GM19328 (cell line): Measurements from ENCODE around the gene CLIC1.

Source experiments
- ATAC-seq: cut with Tn5 transposase; IDR thresholded peaks from one replicate; pipeline ENCODE4 v1.9.1; 2021; ENCODE audit warnings: mild to moderate bottlenecking, moderate library complexity; ENCODE audit not compliant: unreplicated experiment

The CLIC1 gene

DNA sequence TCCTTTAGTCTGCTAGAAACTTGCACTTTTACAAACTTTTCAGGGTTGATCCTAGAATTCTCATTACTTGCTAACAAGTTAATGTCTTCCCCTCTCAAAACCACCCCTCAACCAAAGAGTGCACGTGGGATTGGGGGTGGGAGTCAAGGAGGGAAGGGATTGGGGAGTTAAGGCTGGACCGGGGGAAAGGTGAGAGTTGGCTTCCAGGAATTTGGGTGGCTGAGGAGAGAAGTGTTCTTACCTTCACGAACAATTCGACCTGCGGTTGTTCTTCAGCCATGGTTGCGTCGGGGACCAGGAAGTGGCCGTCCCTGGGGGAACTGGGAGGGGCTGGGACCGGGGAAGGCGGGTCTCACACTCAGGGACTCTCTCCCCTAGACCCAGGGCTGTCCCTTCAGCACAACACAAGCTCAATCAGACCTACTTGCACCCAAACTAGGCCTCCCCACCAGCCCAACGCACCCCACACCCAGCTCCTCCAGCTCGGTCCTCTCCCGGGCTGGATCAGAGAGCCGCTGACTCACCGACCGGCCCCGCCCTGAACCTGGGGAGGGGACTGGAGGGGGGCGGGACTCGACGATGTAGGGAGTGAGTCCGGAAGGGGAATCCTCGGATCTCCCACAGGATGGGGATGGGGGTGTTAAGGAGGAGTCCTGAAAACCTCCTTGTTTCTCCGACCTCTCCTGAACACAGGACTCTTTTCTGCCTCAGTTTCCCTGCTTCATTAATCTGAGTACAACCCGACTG, at the start of gene CLIC1:
TSS of gene CLIC1 (minus strand) at position 510 of the 747 bp plus-strand sequence. CDS start at position 280, 230 bp downstream.
- ATAC-seq, result no peak

DNA sequence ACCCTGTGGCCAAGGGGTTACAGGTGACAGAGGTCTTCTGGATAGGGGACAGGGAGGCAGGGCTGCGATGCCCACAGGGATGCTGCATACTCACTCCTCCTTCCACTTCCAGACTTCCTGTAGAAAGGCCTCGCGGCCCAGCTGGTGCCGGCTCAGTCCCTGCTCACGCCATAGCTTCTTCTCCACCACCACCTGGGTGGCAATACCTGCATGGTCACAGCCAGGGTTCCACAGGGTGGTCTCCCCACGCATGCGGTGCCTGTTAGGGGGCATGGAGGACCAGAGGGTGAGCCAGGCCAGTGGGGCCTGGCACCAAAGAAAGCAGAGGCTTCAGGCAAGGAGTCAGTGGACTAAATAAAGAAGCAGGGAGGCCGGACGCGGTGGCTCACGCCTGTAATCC, 49.1 kb upstream of the CLIC1 start:
- no peak for ATAC-seq

DNA sequence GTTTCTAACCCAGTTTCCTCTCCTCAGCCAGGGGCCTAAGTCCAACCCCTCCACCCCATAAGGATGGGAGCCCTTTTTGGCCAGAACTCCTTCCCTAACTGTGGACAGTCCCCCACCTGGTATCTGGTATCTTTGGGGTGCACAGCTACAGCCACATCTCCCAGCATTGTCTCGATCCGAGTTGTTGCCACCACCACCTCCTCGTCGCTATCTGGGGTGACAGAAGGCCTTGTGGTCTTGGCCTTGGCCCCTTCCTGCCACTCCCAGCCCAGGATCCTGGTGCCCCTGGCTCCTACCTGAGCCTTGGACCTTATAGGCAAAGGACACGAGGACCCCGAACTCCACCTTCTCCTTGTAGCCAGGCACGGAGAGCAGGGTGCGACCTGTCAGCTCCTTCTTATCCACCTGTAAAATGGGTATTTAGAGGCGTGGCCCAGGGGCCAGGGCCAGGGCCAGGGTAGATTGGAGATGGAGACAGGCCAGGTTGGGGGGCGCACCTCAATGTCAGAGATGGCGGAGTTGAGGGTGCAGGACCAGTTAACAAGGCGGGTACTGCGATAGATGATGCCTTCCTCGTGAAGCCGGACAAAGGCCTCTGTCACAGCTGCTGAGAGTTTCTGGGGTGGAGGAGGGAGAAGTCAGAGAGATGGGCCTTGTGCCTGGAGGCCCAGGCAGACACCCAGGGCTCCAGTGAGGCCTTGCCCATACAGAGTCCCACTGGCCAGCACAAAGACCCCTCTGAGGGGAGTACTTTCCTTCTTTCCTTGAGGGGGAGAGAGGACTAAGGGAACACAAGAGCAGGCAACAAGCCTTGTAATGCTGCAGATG, 48.0 kb upstream of the CLIC1 start:
- no peak for ATAC-seq

DNA sequence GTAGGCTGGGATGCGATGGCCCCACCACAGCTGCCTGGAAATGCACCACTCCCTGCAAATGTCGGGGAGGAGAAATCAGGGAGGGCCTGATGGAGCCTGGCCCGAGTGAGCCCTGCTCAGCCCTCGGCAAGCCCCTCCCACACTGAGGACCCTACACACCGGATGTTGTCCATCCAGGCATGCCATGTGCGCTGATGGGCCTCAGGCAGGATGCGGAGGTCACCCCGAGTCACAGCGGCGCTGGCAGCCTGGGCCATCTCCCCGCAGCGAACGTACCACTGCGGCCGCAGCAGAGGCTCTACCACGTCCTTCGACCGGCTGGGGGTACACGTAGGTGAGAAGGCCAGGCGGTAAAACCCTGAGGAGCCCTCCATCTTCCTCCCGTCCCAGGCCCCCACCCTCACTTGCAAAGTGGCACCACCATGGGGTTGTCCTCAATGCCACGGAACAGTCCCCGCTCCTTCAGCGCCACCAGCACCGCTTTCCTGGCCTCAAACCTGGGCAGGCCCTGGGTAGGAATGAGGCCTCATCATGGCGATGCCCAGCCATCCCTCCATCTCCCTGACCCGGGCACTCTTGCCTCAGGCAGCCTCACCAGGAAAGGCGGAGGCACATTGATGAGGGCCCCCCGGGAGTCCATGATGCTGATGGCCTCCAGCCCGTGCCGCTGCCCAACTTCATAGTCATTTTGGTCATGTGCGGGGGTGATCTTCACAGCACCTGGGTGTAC, 46.0 kb upstream of the CLIC1 start:
- no peak for ATAC-seq

DNA sequence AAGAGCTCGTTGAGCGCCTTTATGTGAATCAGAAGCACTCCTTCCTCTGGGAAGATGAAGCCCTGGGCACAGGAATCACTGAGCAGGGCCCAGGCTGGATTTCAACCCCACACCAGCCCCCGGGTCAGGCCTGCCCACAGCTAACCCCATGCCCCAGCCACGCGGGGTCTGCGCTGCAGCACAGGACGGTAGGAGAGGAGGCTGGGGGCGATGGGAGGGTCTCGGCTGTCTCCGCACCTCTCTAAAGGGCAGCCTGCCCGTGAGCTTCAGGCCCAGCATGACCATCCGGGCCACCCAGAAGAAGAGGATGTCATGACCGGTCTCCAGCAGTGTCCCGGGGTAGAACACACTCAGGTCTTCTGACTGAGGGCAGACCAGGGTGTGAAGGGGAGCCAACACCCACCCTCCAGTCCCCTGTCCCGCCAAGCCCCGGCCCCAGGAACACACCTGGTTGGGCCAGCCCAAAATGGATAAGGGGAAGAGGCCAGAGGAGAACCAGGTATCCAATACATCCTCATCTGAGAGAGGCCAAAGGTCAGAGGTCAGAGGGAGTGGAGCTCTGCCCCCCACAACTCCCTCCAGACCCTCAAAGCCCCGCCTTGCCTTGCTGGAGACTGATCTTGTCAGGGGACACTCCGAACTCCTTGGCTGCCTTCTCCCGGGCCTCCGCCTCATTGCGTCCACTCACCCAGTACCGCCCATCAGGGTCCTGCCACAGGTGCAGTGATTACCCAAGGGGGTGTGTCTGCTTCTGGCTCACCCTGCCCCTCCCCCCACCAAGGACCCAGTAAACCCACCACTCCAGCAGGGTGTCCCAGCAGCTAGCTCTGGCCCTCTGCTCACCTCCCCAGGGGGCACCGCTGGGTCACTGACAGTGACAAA, 45.2 kb upstream of the CLIC1 start:
- ATAC-seq, result no peak

DNA sequence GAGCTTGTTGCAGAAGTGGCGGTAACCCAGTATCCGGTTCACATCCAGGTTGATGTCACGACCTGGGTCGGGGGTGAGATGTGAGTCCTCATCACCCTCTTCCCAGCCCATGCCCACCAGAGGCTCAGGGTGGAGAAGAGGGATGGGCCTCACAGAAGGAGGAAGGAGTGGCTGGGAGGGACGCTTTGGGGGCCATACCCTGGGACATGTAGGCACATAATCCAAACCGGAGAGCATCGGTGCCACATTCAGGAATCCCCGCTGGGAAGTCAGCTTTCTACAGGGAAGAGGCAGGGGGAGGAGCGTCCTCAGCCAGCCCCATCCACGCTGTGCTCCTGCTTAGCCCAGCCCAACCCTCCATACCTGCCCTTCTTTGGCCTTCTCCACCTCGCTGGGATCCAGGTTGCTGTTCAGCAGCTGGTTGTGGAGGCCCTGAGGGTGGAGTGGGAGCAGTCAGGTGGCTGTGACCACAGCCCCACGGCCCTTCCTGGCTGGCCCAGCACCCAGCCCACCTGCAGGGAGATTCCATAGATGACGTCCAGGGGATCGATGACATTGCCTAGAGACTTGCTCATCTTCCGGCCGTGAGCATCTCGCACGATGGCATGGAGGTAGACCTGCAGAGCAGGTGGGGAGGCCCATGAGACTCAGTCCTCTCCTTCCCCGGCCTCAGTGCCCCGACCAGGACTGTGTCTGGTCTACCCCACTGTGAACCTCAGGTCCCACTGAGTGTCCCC, 44.3 kb upstream of the CLIC1 start:
- no peak for ATAC-seq

DNA sequence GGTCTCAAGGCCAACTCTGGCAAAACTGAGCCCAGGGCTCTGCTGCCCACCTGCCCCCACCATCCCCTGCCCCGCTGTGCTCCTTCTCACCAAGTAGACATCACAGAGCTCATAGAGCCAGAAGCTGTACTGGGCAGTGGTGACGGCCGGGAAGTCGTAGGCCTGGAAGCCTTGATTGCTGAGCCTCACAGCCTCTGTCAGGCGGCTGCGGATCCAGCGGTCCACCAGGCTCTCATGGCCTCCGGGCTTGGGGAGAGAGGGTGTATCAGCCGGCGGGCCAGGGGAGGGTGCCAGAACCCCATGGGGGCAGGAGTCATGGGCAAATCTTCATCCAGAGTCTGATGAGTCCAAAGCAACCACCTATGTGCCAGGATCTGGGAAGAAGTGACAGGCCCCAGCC, 43.6 kb upstream of the CLIC1 start:
- ATAC-seq, result no peak

DNA sequence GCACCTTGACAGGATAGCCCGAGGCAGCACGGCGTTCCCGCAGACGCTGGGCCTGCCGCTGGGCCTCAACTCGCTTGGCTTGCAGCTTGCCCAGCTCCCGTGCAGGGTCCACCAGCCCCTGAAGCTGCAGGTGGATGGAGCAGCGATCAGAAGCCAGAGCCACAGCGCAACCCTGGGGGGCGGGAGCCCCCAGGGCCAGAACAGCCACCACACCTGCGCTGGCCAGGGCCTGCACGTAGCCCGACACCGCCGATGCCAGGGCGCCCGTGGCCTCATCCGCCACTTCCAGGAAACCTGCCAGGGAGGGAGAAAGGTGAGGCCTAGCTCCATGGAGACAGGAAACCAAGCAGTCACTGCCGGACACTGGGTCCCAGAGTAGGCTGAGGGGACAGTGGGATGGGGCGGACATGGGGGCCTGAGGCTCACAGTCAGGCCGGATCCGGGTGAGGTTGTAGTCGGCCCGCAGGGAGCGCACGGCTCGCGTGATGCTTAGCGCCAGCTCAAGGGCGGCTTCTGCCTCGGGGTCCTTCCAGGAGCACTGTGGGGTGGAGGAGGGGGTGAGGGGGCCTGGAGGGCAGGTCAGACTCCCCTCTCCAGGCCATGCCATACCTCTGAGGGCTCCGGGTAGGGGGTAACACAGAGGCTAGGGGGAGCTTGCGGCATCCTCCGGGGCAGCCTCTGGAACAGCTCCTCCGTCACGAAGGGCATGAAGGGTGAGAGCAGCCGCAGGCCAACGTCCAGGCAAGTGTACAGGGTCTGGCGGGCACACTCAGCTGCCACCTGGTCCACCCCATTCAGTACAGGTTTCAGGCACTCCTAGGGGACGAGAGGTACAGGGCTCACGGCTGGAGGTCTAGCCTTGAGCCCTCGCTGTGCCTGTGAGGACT, 42.9 kb upstream of the CLIC1 start:
- ATAC-seq, result no peak

DNA sequence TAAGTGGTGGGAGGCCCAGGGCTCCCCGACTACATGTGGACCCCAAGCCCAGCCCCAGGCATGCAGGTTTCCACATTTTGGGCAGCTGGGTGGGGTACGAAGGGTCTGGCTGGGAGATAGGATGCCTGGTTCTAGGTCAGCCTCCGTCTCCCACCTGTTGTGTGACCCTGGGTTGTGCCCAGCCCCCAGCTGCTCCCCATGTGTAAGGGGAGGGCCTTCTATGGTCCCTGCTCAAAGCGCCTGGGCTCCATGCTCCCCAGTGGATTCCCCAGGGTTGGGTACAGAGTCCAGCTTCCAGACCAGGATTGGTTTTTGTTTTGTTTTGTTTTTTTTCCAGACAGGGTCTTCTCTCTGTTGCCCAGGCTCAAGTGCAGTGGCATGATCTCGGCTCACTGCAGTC, 41.9 kb upstream of the CLIC1 start:
- ATAC-seq, result no peak

DNA sequence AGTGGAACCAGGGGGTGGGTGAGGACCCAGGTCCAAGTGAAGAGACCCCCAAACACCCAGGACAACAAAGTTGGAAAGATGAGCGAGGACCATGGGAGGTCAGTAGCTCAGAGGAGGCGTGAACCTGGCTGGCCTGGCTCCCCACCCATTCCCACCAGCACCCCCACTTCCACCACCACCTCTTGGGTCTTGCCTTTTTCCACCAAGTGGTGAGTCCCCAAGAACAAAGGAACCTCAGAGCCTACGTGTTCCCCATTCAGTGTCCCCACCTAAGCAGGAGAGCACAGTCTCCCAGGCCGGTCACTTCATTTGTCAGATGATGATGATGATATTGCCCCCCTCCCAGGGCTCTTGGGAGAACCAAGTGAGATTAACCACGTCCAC, 41.3 kb upstream of the CLIC1 start:
- ATAC-seq, result no peak

DNA sequence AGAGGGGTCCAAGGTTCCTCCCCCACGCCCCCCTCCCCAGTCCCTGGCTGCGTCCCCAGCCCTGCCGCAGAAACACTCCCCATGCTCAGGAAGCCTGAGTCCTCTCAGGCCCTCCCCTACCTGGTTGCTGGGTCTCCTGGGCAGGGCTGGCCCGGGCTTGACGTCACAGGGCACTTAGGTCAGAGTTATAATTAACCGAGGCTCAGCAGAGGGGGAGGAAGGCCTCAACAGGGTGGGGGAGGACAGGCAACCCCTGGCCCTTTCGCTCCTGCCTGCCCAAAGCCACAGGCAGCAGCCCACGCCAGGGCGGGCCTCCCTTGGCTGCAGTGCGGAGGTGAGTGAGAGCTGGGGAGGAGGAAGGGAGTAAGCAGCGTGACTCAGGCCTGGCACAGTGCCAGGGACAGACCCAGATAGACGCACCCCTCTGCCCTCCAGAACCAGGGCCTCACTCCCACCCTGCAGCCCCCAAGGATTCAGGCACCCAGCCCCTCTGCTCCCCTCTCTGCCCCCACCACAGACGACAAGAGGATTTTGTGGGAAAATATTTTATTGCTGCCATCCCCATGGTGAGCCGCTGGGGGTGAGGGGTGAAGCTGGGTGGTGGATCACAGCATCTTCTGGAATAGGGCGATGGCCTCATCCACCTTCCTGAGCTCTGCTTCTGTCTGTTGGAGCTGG, 40.8 kb upstream of the CLIC1 start, which contains the start of gene VWA7:
TSS of gene VWA7 (minus strand) at position 340 of the 678 bp plus-strand sequence. CDS start 549 bp downstream, outside the sequence.
- ATAC-seq, result no peak

DNA sequence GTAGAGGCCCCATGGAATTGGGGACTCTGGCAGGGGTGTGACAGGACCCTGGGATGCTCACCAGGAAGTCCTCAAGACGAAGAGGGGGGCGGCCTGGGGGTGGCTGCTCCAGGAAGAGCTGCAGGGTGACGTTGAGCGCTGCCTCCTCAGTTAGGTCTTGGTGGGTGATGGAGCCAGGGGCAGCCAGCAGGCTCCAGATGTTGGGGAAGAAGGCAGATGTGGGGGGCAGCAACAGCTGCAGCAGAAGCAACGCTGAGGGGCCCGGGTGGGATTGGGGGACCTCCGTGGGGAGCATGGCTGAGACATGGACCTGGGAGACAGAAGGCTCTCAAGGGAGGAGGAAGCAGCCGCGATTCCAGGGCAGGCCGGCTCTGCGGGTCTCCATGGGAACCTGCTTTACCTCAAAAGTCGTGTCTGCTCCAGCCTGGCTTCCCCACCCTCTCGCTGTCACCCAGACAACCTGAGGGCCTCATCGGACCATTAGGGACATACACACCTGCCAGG, 40.2 kb upstream of the CLIC1 start:
- ATAC-seq, result no peak

DNA sequence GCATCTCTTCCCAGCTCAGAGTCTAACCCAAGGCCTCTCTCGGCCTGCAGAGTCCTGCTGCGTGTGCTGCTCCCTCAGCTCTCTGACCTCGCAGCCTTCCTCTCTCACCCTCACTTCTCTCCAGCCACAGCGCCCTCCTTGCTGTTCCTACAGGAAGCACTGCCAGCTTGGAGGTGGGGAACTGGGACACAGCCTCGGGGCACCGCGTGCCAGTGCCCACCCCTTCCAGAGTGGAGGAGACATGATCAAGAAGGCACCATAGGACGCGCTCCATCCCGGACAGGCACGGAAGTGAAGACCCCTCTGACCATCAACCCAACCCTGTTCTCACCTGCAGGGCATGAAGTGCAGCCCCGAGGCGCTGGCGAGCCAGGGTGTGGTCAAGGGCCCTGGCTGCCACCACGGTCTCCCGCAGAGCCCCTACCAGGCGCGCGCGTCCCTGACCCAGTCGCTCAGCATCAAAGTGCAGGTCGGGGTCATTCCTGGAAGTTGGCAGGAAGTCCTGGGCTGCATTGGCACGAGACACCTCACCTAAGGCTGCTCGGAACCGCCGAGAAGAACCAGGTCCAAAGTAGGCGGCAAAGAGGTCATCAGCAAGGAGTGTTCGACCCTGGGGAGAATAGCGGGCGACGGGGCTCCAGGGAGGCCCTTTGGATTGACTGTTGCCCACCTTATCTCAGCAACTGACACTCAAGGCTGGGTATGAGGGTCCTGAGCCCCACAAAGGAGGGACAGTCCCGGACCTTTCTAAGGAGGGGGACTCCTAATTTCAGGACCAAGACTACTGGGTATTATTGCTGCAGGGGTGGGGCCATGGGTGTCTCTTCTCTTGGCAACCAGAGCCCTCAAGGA, 39.5 kb upstream of the CLIC1 start:
- ATAC-seq, result no peak

DNA sequence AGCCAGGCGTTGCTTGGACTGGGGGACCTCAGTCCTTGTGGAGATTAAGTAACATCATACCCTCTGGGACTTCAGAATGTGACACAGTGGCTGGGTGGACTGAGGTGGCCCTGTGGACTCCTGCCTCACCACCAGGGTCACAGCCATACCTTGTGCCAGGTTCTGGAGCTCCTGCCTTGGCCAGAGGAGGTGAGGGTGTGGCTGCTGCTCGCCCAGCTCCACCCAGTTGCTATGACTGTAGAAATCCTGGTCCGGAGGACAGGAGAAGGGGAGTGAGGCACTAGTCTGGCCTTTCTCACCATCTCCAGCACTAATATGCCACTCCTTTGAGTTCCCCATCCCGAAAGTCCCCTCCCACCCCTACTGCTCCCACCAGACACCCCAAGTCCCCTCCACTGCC, 38.9 kb upstream of the CLIC1 start:
- ATAC-seq, result no peak

DNA sequence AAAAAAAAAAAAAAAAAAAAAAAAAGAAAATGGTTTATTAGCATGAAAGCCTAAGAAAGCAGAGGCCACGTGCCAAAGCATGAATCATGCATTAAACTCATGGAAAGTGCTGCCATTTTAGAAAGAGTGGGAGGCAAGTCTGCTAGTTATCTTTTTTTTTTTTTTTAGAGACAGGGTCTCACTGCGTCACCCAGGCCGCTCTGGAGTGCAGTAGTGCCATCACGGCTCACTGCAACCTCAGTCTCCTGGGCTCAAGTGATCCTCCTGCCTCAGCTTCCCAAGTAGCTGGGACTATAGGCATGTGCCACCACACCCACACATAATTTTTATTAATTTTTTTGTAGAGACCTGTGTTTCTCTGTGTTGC, 35.6 kb upstream of the CLIC1 start:
- ATAC-seq, result no peak

DNA sequence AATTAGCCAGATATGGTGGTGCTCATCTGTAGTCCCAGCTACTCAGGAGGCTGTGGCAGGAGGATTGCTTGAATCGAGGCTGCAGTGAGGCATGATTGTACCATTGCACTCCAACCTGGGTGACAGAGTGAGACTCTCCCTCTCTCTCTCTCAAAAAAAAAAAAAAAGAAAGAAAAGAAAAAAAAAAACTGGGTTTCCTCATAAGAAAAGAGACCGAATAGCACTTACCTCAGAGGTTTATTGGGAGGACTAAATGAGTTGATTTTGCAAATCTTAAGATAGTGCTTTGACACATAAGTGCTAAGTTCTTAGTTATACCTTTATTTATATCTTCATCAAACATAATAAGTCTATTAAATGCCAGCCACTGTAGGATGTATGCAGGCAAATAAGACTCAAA, 34.5 kb upstream of the CLIC1 start:
- ATAC-seq, result no peak

DNA sequence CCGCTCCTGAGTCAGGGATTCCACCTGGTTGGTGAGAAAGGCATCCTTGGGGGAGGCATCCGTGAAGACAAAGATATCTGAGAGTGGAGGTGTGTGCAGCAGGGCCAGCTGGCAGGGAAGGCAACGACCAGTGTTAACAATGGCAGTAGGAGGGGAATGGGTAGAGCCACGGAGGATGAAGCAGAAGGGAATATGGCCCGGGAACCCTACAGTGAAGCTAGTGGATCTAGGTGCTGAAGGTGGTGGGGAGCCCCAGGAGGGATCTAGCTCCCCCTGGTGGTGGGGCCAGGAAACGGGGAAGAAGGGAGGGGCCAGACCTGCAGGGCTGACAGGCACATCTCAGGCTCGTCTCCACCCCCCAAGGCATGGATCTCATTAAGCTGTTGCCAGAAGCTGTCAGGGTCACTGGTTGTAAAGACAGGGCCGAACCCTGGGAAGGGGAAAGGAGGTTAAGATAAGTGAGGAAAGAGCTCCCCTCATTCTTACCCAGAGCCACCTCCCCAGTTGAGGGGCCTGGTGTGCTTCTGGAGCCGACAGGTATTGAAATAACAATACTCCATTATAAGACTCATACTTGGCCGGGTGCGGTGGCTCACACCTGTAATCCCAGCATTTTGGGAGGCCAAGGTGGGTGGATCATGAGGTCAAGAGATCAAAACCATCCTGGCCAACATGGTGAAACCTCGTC, 33.5 kb upstream of the CLIC1 start:
- no peak for ATAC-seq
